MG63 (cell line): Measurements from ENCODE around the gene KPNA4. TPM values are rescaled to one million over a fixed set of nuclear protein-coding genes. Genes with fewer than 3 reads are reported as not detected.
"Not testable (repeated sequence)": the region's sequence is repeated elsewhere in the genome, so short reads cannot be mapped to it uniquely, and the experiment has no call there.

Source experiments
- DNase-seq: peaks from one replicate; pipeline ENCODE4 v3.0.0-alpha.2; 2020
- H3K27me3 ChIP-seq: fragments of 250-450 bp; sonication (Bioruptor Pico); 2 replicates; pipeline ENCODE4 v1.5.1; 2020; ENCODE audit warnings: mild to moderate bottlenecking, moderate library complexity
- H3K36me3 ChIP-seq: fragments of 250-450 bp; sonication (Bioruptor Pico); 2 replicates; pipeline ENCODE4 v1.5.1; 2020; ENCODE audit warnings: mild to moderate bottlenecking, moderate library complexity
- H3K4me3 ChIP-seq: fragments of 250-450 bp; sonication (Bioruptor Pico); 2 replicates; pipeline ENCODE4 v1.5.1; 2020; ENCODE audit warnings: mild to moderate bottlenecking, moderate library complexity
- H3K9me3 ChIP-seq: fragments of 250-450 bp; sonication (Bioruptor Pico); 2 replicates; pipeline ENCODE4 v1.5.1; 2020; ENCODE audit warnings: mild to moderate bottlenecking, moderate library complexity
- total RNA-seq: library from RNA; depleted of rRNA; stranded (reverse); fragments of >200 nt; shearing (Covaris generic); gene quantifications from 2 replicates; pipeline ENCODE4 v1.2.3, GENCODE V29; 2014; ENCODE audit warnings: low replicate concordance

KPNA4 gene
- total RNA-seq, 1 experiment from 2014 or later: 32.3 TPM

DNA sequence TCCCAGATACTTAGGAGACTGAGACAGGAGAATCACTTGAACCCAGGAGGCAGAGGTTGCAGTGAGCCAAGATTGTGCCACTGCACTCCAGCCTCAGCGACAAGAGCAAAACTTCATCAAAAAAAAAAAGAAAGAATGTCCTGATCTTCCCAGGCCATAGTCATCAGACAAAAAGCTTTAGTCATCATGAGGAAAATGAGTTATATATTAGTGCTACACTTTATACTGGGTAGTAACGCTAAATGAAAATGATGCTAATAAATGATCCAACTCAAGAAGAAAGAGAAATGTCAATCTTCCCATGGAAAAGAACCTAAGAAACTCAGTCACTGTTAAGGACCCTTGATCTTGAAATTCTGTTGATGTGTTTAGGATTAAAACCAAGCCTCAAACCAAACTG lies 89.5 kb downstream of the KPNA4 start:
- no peaks in the 10 kb centered on the region for H3K36me3 ChIP-seq
- no peak overlapping the region for H3K4me3 ChIP-seq
- no peaks in the 10 kb centered on the region for H3K27me3 ChIP-seq
- H3K9me3 ChIP-seq: peaks cover 5% of the 10 kb centered on the region
- DNase-seq: no peak

DNA sequence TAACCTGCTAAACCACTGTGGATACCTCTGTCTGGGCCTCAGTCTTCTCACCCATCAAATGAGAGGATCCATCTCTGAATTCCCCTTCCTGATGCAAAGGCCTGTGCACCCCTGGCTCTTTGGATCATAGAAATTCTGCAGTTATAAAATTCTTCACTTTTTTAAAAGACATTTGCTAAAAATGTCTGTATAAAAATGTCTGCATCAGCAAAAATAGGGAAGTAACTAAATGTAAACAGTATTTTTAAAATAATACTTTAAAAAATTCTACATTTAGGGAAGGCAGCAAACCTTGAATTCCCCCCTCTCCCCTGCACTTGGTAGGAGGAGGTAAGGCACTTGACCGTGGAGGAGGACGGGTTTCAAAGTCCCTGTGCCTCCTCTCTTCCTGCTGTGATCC lies 90.2 kb downstream of the KPNA4 start:
- no peak for DNase-seq
- Histone ChIP-seq H3K4me3 (no peak overlapping the region), H3K9me3 (peaks cover 11% of the 10 kb centered on the region), H3K36me3 (no peaks in the 10 kb centered on the region), H3K27me3 (no peaks in the 10 kb centered on the region)

- peaks cover 15% of the 10 kb centered on the region for H3K9me3 ChIP-seq
- H3K4me3 ChIP-seq: no peak overlapping the region
- H3K36me3 ChIP-seq: no peaks in the 10 kb centered on the region
- H3K27me3 ChIP-seq: no peaks in the 10 kb centered on the region
- no peak for DNase-seq
Observed at GRCh38 chr3:160474416-160474838, 90.9 kb downstream of the KPNA4 start.

GRCh38 chr3:160473978-160474377 lies 91.4 kb downstream of the KPNA4 start:
- H3K9me3 ChIP-seq: peaks cover 15% of the 10 kb centered on the region
- H3K27me3 ChIP-seq: no peaks in the 10 kb centered on the region
- no peak overlapping the region for H3K4me3 ChIP-seq
- no peaks in the 10 kb centered on the region for H3K36me3 ChIP-seq
- DNase-seq: no peak

DNA sequence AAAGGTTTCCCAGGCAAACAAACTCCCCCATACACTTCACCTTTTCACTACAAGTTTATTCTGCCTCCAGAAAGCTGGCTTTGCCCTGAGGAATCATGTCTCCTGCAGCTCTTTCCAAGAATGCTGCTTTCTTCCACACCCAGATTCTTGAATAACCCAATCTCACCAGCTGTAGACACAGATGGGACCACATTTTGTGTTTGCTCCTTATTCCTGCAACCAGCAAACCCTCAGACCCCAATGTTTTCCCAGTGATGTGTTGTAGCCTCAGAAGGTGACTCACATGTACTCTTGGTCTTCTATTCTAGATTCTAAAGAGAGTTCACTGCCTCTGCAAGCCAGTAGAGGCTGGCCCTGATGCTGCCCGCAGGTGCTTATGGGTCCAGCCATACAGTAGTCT lies 92.2 kb downstream of the KPNA4 start:
- Histone ChIP-seq H3K9me3 (peaks cover 15% of the 10 kb centered on the region), H3K27me3 (no peaks in the 10 kb centered on the region), H3K4me3 (no peak overlapping the region), H3K36me3 (no peaks in the 10 kb centered on the region)
- no peak for DNase-seq

- Histone ChIP-seq H3K27me3 (no peaks in the 10 kb centered on the region), H3K36me3 (no peaks in the 10 kb centered on the region)
- no peak for DNase-seq
Observed at GRCh38 chr3:160472344-160472743, 93.0 kb downstream of the KPNA4 start.

GRCh38 chr3:160471892-160472291 lies 93.5 kb downstream of the KPNA4 start:
- Histone ChIP-seq H3K27me3 (no peaks in the 10 kb centered on the region), H3K36me3 (no peaks in the 10 kb centered on the region), H3K9me3 (peaks cover 15% of the 10 kb centered on the region), H3K4me3 (no peak overlapping the region)
- DNase-seq: no peak

More at GRCh38 chr3:160472344-160472743, 93.0 kb downstream of the KPNA4 start:
- Histone ChIP-seq H3K9me3 (peaks cover 15% of the 10 kb centered on the region), H3K4me3 (no peak overlapping the region)

DNA sequence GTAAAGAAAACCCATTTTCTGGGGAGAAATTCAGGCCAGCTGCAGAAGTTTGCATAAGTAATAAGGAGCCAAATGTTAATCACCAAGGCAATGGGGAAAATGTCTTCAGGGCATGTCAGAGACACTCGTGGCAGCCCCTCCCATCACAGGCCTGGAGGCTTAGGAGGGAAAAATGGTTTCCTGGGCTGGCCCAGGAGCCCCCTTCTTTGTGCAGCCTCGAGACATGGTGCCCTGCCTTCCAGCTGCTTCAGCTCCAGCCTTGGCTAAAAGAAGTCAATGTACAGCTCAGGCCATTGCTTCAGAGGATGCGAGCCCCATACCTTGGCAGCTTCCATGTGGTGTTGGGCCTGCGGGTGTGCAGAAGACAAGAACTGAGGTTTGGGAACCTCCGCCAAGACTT lies 95.2 kb downstream of the KPNA4 start:
- no peaks in the 10 kb centered on the region for H3K36me3 ChIP-seq
- H3K4me3 ChIP-seq: no peak overlapping the region
- H3K27me3 ChIP-seq: no peaks in the 10 kb centered on the region
- DNase-seq: no peak
- peaks cover 15% of the 10 kb centered on the region for H3K9me3 ChIP-seq

DNA sequence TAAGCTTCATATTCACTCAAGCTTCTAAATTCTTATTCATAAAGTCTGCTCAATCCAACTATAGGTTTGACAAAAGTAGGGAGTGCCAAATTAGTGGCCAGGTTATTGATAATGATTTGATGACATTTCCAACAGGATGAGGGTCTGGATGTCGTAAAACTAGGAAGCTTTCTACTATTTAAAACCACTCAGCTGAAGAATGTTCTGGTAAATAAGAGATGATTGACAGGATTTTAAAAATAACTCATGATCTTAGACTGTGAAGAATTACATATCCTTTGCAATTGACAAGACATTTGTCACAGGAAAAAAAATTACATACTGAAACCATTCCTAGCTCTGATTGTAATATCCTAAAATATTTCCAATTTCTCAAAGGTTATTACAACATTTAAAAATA lies 100.4 kb downstream of the KPNA4 start:
- Histone ChIP-seq H3K27me3 (no peaks in the 10 kb centered on the region), H3K9me3 (peaks cover 3% of the 10 kb centered on the region), H3K36me3 (no peaks in the 10 kb centered on the region), H3K4me3 (no peak overlapping the region)
- no peak for DNase-seq

DNA sequence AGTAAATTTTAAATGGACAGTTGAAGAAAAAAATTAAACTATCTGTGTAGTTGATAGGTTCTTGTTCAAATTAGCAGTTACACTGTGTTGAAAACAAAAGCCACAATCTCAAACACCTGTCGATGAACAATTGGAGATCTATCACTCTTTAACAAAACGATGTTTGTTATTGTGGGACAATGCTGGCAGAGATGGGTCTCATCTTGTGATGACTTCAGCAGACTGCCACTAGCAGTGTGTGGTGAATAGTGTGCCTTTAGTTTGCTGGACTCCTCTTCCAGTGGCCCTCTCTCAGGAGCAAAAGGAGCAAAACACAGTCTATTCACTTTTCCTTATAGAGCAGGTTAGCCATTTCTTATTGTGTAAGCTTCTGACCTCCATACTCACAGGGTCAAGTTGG lies 101.0 kb downstream of the KPNA4 start:
- H3K9me3 ChIP-seq: no peaks in the 10 kb centered on the region
- no peak for DNase-seq

GRCh38 chr3:160460033-160460432 lies 105.3 kb downstream of the KPNA4 start:
- Histone ChIP-seq H3K4me3 (no peak overlapping the region), H3K9me3 (no peaks in the 10 kb centered on the region), H3K36me3 (no peaks in the 10 kb centered on the region), H3K27me3 (no peaks in the 10 kb centered on the region; the same call in 1 of the 2 replicates)
- DNase-seq: no peak

More for the DNA sequence above, 101.0 kb downstream of the KPNA4 start:
- Histone ChIP-seq H3K27me3 (no peaks in the 10 kb centered on the region), H3K4me3 (no peak overlapping the region), H3K36me3 (no peaks in the 10 kb centered on the region)

GRCh38 chr3:160459450-160459970 lies 105.9 kb downstream of the KPNA4 start:
- Histone ChIP-seq H3K27me3 (no peaks in the 10 kb centered on the region; the same call in 1 of the 2 replicates), H3K9me3 (no peaks in the 10 kb centered on the region), H3K4me3 (no peak overlapping the region), H3K36me3 (no peaks in the 10 kb centered on the region)
- DNase-seq: no peak

DNA sequence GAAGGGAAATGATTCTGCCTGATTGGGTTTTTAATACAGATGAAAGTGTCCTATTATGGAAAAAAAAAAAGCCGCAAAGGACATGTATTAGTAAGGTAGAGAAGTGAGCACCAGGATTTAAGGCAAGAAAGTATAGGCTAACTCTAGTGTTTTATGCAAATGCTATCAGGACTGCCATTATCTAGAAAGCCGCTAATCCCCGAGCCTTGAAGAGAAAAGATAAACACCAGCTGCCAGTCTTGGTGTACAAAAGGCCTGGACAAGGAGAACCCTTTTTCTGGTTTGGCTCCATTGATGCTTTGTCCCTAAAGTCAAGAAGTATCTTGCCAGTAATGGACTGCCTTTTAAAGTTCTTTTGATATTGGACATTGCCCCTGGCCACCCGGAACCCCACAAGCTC lies 107.2 kb downstream of the KPNA4 start:
- Histone ChIP-seq H3K36me3 (no peaks in the 10 kb centered on the region), H3K27me3 (no peaks in the 10 kb centered on the region; the same call in 1 of the 2 replicates), H3K4me3 (no peak overlapping the region), H3K9me3 (no peaks in the 10 kb centered on the region)
- DNase-seq: no peak

DNA sequence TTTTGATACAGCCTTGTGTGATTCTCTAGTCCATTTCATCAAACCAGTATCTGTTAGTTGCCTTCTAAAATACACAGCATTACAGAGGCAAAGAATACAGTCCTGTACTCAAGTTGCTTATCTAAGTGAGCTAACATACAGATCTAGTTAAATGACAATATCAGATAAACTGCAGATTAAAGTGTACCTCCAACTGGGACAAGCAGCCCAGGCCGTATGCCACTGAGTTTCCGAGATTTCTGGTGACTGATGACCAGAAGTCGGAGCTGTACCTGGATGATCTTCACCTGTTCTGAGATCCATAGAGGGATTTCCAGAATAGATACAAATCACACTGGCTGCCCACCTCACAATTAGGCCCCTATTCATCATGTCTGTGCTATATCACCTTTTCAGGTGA lies 109.5 kb downstream of the KPNA4 start:
- Histone ChIP-seq H3K9me3 (no peaks in the 10 kb centered on the region), H3K4me3 (no peak overlapping the region), H3K36me3 (no peaks in the 10 kb centered on the region), H3K27me3 (no peaks in the 10 kb centered on the region; the same call in 1 of the 2 replicates)
- no peak for DNase-seq

GRCh38 chr3:160454995-160455394 lies 110.4 kb downstream of the KPNA4 start:
- no peaks in the 10 kb centered on the region; the same call in 1 of the 2 replicates for H3K27me3 ChIP-seq
- no peak for DNase-seq
- no peak overlapping the region for H3K4me3 ChIP-seq
- H3K9me3 ChIP-seq: no peaks in the 10 kb centered on the region
- no peaks in the 10 kb centered on the region for H3K36me3 ChIP-seq

DNA sequence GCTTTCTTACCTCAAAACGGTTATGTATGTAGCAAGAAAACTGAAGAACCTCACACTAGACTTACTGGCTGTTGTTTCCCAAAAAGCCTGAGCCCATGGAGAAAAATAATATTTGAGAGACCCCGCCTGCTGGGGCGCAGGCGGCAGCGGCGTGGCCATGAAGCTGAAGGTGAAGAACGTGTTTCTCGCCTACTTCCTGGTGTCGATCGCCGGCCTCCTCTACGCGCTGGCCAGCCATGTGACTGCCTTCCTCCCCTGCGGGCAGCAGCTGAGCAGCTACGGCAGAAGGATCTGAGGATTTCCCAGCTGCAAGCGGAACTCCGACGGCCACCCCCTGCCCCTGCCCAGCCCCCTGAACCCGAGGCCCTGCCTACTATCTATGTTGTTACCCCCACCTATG lies 113.1 kb downstream of the KPNA4 start:
- H3K9me3 ChIP-seq, H3K27me3 ChIP-seq, H3K36me3 ChIP-seq, H3K4me3 ChIP-seq, DNase-seq: not testable (repeated sequence)

GRCh38 chr3:160451602-160452001 lies 113.8 kb downstream of the KPNA4 start:
- Histone ChIP-seq H3K36me3 (no peaks in the 10 kb centered on the region), H3K9me3 (no peaks in the 10 kb centered on the region), H3K4me3 (no peak overlapping the region), H3K27me3 (no peaks in the 10 kb centered on the region)
- no peak for DNase-seq

GRCh38 chr3:160450846-160451245 lies 114.5 kb downstream of the KPNA4 start:
- Histone ChIP-seq H3K36me3 (no peaks in the 10 kb centered on the region), H3K4me3 (no peak overlapping the region), H3K27me3 (no peaks in the 10 kb centered on the region), H3K9me3 (no peaks in the 10 kb centered on the region)
- peak; percentile 54 for DNase-seq
